Right lobe of liver (tissue), 6 donors: ENCODE data around the gene VPS13C. TPM values are rescaled to one million over a fixed set of nuclear protein-coding genes. Genes with fewer than 3 reads are reported as not detected.
A peak's percentile ranks its signal among the peaks of the same experiment; 100 is the strongest.

Source experiments
- ATAC-seq, 4 donors: fragments of 200-7000 bp; cut with Tn5 transposase; one replicate each; pipeline ENCODE4 v1.9.1; 2020; ENCODE audit warnings: mild to moderate bottlenecking in 4 of 4, moderate library complexity in 4 of 4
- DNase-seq, 3 donors: peaks; one replicate each; pipeline ENCODE4 v3.0.0-alpha.2; 2020
- H3K27ac ChIP-seq, 3 donors: fragments of 200-600 bp; one replicate each; pipeline ENCODE4 v1.8.0; 2022
- H3K27me3 ChIP-seq, 2 donors: fragments of 200-600 bp; one replicate each; pipeline ENCODE4 v1.8.0; 2022
- H3K36me3 ChIP-seq, 4 donors: fragments of 200-600 bp; sonication (generic) in 1 of 4; one replicate each; pipeline versions ENCODE4 v1.5.1 to v1.8.0; 2017 to 2022; ENCODE audit warnings: control low read depth in 1 of 4
- H3K4me1 ChIP-seq, 4 donors: fragments of 200-600 bp; sonication (generic) in 1 of 4; one replicate each; pipeline versions ENCODE4 v1.5.1 to v1.8.0; 2017 to 2022; ENCODE audit warnings: control low read depth in 1 of 4
- H3K4me3 ChIP-seq, 3 donors: fragments of 200-600 bp; one replicate each; pipeline ENCODE4 v1.8.0; 2022
- H3K9me3 ChIP-seq, 4 donors: fragments of 200-600 bp; sonication (generic) in 1 of 4; one replicate each; pipeline versions ENCODE4 v1.5.1 to v1.8.0; 2017 to 2022; ENCODE audit warnings: control low read depth in 1 of 4
- CTCF ChIP-seq, 4 donors: fragments of 200-600 bp in 3 of 4; fragments of 450-650 bp in 1 of 4; IDR thresholded peaks; one replicate each; pipeline versions ENCODE4 v1.5.1 to v1.8.0; 2016 to 2022; ENCODE audit warnings: antibody characterized with exemption in 4 of 4, mild to moderate bottlenecking in 2 of 4
- POLR2A ChIP-seq: fragments of 450-650 bp; IDR thresholded peaks from one replicate; pipeline ENCODE4 v1.6.1; 2017; ENCODE audit warnings: antibody characterized with exemption, mild to moderate bottlenecking
- WGBS: methylation state at CpG from one replicate; pipeline ENCODE4 v1.1.6; 2018; ENCODE audit warnings: low coverage, low lambda C conversion rate; ENCODE audit not compliant: insufficient coverage; ENCODE audit errors: missing lambda C conversion rate; 5-methylcytosine and 5-hydroxymethylcytosine counted together
- intact Hi-C, 2 donors: fragments of 100-400 bp; cut with DNase I; formaldehyde crosslinking; loops; one replicate each; pipeline versions ENCODE4 v1.11.2 to v1.14.1; 2022
- total RNA-seq, 6 experiments: library from RNA; depleted of rRNA in 2 of 6; stranded (reverse); fragments of >200 nt in 2 of 6; fragmentation: NEBNext Ultra II Directional in 3 of 6; extraction: Animal tissue kit (Norgen Biotek cat#: 25700) in 3 of 6; gene quantifications; one replicate each; pipeline versions ENCODE4 v1.1.0 to v1.2.4, GENCODE V29; 2016 to 2023
- donor health status: DM: no; HTN: yes; CAD: no.
- donor health status: DM: no; HTN: no; CAD: no.
- donor health status: DM: no; HTN: no; CAD: no.
- donor health status: DM: no; HTN: yes; CAD: no.
- donor health status: DM: no; HTN: yes; CAD: no.

Gene VPS13C
- total RNA-seq, 6 experiments from 2014 or later, result 17.5 to 34.6 (median 27.3) TPM

- peak; percentile 89 to 97 (median 92) for ATAC-seq
- Histone ChIP-seq H3K27me3 (no peaks in the 10 kb centered on the region), H3K36me3 (no peaks in the 10 kb centered on the region), H3K4me1 (no peaks in the 10 kb centered on the region), H3K4me3 (no peak overlapping the region), H3K27ac (no peak overlapping the region), H3K9me3 (no peaks in the 10 kb centered on the region)
- intact Hi-C loops, result no loop called here
- no peak for TF ChIP-seq POLR2A
- TF ChIP-seq CTCF (IDR thresholded peaks at IDR 0.05), result peak; percentile 86 to 98 (median 97)
- 22% methylated on average over 16 of the region's 16 CpGs for WGBS
- peak; percentile 76 to 80 (median 79) for DNase-seq
These were observed 226.1 kb downstream of the VPS13C start for GRCh38 chr15:61834076-61834697.

- H3K27ac ChIP-seq, result no peak overlapping the region
- intact Hi-C loops, result no loop called here
- ATAC-seq, result no peak
- no peaks in the 10 kb centered on the region for H3K4me1 ChIP-seq
- DNase-seq, result no peak
- H3K27me3 ChIP-seq, result no peaks in the 10 kb centered on the region
- WGBS, result 67% methylated on average over 2 of the region's 6 CpGs
- TF ChIP-seq CTCF (IDR thresholded peaks at IDR 0.05) (no peak), POLR2A (no peak)
- H3K36me3 ChIP-seq, result no peaks in the 10 kb centered on the region
- H3K9me3 ChIP-seq, result no peaks in the 10 kb centered on the region
- H3K4me3 ChIP-seq, result no peak overlapping the region
These were observed 228.0 kb downstream of the VPS13C start for GRCh38 chr15:61832223-61832622.

GRCh38 chr15:61831505-61831921 is 228.7 kb downstream of the VPS13C start:
- WGBS, result 72% methylated on average over 5 of the region's 10 CpGs
- TF ChIP-seq POLR2A (no peak), CTCF (IDR thresholded peaks at IDR 0.05) (no peak)
- H3K4me3 ChIP-seq, result no peak overlapping the region
- no peak for DNase-seq
- H3K27ac ChIP-seq, result no peak overlapping the region
- no peaks in the 10 kb centered on the region for H3K9me3 ChIP-seq
- ATAC-seq, result no peak
- H3K27me3 ChIP-seq, result no peaks in the 10 kb centered on the region
- no peaks in the 10 kb centered on the region for H3K36me3 ChIP-seq
- intact Hi-C loops, result no loop called here
- H3K4me1 ChIP-seq, result no peaks in the 10 kb centered on the region

- no peak for ATAC-seq
- intact Hi-C loops, result no loop called here
These were observed 229.5 kb downstream of the VPS13C start for GRCh38 chr15:61830536-61831330.

More at GRCh38 chr15:61830536-61831330, 229.5 kb downstream of the VPS13C start:
- no peak for TF ChIP-seq CTCF (IDR thresholded peaks at IDR 0.05)
- TF ChIP-seq POLR2A, result no peak
- no peak for DNase-seq
- no peak overlapping the region for H3K27ac ChIP-seq
- H3K9me3 ChIP-seq, result no peaks in the 10 kb centered on the region
- H3K4me3 ChIP-seq, result no peak overlapping the region
- no peaks in the 10 kb centered on the region for H3K27me3 ChIP-seq
- no peaks in the 10 kb centered on the region for H3K4me1 ChIP-seq
- H3K36me3 ChIP-seq, result no peaks in the 10 kb centered on the region
- WGBS, result 68% methylated on average over 6 of the region's 12 CpGs
